ENCODE results near the gene RASGRP1.
A peak's percentile ranks its signal among the peaks of the same experiment; 100 is the strongest.

The RASGRP1 gene

DNA sequence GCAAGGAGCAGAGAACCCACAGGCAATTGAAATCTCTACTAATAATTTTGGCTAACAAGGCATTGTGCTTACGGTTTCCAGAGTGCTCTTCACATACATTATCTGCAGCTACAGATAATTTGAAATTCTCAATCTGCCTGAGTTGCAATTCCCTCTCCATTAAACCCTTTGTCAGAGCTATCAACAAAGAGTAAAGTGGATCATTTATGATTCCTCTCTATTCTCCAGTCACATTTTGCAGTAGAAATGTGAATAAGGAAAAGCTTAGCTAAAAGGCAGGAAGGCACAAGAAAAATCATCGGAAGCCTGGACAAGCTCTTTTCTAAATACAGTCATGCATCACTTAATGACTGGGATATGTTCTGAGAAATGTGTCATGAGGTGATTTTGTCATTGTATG, 61.1 kb downstream of the RASGRP1 start:
- DNase-seq = no peak

DNA sequence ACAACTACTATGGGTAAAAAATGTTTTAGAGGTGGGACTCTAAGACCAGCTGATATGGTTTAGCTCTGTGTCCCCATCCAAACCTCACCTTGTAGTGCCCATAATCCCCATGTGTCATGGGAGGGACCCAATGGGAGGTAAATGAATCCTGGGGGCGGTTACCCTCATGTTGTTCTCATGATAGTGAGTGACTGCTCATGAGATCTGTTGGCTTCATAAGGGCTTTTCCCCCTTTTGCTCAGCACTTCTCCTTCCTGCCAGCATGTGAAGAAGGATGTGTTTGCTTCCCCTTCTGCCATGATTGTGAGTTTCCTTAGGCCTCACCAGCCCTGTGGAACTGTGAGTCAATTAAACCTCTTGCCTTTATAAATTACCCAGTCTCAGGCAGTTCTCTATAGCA, 65.0 kb downstream of the RASGRP1 start:
- DNase-seq = no peak

DNA sequence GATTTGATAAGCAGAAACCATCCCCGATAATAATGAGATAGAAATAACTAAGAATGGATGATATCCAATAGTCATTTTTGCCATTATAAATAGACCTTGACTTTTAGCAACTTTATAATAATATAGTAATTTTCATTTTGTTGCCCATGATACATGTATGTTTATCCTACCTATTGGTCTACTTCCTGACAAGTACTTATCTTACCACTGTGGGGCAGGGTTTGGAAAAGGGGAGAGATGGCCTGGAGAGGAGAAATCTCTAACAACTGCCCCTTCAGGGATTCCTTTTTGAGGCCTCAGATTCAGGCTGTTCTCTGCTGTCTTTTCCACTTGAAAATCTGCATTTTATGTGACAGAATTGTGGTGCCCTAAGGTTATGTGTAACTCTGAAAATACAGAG, 68.5 kb downstream of the RASGRP1 start:
- no peak for DNase-seq

DNA sequence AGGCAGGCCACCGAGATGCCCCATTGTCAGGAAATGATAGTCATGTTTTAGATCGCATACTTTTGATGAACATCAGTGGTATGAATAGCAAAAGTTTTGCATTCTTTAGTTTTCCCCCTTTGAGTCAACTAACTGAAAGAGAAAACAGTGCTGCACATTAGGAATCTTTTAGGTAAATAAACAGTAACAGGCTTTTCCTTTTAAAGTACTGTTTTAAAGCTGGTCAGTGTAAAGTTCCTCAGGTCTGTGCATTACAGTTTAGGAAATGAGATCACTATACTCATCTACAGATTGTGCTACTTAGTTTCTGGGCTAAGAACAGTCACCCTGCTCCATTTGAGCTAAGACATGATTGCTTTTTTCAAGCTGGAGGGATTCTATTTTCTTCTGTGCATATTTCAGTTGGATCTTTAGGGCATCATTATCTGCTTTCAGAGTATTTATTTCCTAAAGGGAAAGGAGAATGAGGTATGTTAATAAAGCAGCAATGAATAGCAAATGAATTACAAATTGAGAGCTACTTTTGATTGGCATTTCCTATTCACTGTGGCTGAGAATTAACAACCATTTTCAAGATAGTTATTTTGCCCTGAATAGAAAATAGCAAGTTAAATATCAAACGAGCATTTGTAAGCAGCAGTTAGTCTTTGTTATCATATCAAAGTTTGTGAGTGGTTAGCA, 74.2 kb downstream of the RASGRP1 start:
- no peak for DNase-seq

DNA sequence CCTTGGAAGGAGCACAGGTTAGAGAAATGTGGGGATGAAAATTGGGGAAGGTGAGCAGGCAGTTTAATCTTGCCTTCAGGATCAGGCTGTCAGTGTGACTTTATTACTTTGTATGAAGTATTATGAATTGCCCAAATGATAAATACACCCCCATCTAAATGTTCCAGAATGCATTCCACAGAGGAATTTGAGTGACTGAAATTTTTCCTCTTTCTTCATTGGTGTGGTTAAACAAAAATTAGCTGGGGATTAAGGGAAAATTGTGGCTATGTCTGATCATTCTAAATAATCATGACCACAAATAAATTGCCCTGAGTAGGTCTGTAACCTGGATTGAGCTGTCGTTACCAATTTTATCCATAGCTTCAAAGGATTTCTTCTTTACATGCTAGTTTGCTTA, 77.2 kb downstream of the RASGRP1 start:
- DNase-seq = no peak

DNA sequence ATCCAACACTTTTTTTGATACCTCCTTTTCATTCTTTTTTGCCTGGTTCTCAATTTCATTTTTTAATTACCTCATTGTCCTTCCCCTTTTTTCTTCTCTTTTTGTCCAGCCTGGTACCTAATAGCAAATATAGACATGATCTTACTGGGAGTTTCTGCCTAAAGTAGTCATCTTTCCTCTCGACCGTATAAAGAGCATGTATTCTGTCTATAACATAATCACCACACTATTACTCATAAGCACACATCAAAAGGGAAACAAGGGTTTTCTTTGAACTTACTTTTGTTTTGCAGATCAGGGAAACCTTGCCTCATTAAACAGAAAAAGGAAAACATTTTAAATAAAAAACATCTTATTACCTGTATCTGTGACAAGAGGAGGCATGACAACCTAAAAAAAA, 77.7 kb downstream of the RASGRP1 start:
- no peak for DNase-seq

DNA sequence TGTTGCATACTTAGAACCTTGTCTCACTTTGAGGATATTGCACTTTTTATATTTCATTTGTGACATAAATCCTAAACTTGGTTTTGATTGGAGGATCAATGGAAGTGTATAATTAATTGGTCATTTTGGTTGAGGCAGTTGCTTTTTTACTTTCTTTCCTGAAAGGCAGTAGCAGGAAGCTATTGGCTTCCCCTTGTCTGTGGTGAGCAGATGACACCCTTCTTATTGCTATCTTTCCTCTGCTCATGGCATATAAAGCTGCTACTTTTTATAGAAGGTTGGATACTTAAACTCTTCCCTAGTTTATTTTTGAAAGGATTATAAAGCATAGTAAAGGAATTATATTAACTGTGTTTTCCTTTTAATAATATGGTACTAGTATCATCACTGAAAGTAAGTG, 82.0 kb downstream of the RASGRP1 start:
- DNase-seq = no peak

DNA sequence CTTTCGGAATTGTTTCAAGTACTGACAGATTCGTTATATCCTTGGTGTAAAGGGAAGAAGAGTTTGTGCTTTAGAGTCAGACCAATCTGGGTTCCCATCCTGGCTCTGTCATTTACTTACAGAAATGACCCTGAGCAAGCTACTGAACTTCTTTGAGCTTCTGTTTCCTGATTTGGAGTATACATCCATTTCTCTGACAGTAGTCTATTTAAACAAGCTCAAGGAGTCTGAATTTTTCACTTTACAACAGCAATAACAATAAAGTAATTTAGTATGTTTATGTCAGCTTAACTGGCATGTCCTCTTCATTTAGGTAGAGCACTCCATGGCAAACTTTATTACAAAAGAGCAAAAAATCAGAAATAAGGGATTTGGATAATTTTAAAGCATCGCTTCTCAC, 82.9 kb downstream of the RASGRP1 start:
- DNase-seq = no peak

DNA sequence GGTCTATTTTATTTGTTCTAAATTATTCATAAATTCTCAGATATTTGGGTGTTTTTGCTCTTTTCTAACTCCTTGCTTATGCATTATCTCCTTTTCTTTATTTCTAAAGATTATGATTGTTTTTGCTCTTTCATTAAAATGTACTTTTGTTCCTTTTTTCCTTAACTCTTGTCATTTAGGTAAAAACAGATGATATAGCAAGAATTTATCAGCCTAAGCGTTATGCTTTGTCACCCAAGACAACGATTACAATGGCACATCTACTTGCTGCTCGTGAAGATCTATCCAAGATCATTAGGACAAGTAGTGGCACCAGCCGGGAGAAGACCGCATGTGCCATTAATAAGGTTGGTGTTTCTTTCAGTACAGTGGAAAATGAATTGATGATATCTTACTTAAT, 83.5 kb downstream of the RASGRP1 start:
- no peak for DNase-seq

DNA sequence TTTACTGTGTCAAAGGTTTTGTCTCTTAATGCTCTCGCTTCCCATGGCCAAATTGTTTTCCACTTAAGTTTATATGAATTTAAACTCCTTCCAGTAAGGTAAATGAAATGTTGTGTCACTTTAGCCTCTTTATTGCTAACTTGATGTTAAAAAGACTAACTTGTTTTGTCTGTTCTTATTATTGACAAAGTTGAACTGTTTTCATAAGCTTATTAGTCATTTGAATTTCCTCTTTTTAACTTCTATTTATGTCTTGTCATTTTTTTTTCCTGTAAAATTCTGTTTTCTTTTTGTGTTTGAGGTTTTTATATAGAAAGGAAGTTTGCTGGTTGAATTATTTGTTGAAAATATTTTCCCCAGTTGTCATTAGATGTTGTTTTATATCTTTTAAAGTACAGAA, 84.9 kb downstream of the RASGRP1 start:
- DNase-seq = no peak

DNA sequence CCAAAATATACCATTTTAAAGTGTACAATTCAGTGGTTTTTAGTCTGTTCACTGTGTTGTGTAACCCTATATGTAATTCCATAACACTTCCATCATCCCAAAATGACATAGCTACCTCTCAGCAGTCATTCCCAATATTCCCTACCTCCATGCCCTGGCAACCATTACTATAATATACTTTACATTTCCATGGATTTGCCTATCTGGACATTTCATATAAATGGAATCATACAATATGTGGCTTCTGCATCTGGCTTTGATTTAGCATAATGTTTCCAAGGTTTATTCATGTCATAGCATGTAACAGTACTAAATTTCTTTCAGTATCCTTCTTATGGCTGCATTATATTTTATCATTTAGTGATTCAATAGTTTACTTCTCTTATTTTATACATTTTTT, 85.3 kb downstream of the RASGRP1 start:
- no peak for DNase-seq

DNA sequence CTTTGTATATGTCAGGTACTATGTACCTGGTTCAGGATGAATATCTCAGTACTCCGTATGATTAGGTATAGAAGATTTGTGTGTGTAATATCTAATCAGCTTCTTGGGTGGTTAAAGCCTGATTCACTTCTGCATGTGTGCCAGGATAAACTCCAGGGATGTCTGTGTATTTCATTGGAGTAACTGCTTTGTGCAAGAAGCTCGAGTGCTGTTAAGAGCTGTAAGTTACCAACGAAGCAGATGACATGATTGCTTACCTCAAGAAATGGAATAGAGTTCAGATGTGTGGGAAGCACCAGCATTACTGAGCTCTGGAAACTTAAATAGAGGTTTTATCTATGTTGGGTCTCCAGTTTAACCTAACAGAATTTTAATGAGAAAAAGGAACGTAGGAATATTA, 87.0 kb downstream of the RASGRP1 start:
- no peak for DNase-seq

DNA sequence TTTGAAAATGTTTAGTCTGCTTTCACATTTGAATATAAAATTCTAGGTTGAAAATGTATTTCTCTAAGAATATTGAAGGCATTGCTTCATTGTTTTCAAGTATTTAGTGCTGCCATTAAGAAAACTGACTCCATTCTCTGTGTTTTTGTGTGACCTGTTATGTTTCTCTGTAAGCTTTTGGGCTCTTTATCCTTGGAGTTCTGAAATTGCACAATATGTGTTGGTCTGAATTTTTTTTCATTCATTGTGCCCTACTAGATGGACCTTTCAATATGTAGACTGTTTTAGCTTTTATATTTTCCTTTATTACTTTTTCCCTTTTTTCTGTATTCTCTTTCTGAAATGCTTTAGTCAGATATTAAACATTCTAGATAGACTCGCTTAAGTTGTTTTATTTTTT, 88.5 kb downstream of the RASGRP1 start:
- DNase-seq = no peak

DNA sequence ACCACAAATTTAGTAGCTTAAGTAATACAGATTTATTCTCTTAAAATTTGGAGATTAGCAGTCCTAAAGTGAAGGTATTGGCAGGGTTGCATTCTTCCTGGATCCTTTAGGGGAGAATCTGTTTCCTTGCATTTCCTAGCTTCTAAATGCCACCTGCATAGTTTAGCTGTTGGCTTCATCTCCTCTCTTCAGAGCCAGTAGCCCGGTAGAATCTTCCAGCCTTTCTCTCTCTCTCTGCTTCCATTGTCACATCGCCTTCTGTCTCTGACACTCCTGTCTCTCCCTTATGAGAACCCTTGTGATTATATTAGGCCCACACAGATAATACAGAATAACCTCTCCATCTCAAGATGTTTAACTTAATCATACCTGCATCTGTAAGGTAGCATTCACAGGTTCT, 89.3 kb downstream of the RASGRP1 start:
- DNase-seq = no peak

DNA sequence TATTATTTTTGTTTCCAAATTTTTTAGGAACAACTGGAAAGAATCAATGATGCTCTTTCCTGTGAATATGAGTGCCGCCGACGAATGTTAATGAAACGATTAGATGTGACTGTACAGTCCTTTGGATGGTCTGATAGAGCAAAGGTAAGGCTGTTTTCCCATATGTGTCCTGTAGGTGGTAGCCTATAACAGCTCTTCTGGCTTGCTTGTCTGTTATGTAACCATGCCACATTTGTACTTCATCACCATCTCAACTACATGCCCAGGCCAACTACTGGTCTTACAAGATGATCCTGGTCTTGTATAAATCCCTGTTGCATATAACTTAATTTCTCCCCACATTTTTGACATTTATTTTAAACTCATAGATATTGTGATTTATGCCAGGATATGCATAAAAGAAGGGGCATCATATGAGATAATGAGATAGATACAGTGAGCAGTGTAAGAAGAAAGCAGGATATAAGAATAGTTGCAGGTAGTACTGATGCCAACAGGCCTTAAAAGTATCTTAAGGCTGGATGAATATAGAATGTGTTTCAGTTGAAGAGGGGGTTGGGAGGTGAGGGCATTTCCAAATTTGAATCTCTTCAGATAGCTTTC, 90.4 kb downstream of the RASGRP1 start:
- peak in 1 of 2 experiments; percentile 20 for DNase-seq

DNA sequence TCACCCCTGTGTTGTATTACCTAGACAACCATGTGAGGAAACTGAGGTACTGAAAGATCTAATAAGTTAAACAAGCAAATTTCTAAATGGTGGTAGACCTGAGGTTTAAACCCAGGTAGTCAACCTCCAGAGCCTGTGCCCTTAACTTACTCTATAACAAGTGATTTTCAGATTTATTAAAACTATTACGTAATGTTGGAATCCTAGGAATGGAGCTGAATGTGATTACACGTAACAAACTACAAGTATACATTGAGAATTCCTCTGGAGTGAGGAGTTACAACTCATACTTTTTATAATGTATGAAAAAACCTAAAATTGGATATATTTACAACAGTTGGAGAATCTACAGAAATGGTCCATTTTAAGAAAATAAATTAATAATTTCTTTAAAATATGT, 92.6 kb downstream of the RASGRP1 start:
- no peak for DNase-seq

DNA sequence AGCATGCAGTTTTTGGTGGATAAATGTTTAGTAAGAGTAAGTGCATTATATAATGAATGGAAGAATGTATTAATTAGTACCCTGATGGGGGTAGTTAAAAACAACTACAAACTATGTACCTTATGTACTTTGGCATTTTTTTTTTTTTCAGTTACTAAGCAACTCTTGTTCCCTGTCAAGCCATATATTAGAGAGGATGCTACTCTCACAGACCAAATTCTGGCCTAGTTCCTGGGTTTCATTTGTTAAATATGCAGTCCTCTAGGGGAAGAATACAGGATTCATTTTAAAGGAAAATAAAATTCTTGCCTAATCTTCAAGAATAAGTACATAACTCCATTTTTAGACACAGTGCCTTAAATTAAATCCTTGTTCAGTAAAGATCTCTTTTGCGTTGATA, 93.8 kb downstream of the RASGRP1 start:
- no peak for DNase-seq

DNA sequence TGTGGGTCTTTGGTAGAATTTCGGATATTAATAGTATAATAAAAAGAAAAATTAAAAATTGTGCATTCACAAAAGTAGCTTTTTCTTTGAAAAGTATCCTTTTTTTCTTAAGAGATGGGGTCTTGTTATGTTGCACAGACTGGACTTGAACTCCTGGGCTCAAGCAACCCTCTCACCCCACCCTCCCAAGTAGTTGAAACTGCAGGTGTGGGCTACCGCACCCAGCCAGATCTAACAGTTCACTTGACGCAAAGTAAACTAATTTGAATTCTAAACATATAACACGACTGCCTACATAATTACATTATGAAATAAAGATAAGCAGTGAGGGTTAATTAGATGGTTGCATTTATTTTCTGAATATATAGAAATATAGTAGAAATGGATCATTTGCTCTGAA, 99.9 kb downstream of the RASGRP1 start:
- no peak for DNase-seq

DNA sequence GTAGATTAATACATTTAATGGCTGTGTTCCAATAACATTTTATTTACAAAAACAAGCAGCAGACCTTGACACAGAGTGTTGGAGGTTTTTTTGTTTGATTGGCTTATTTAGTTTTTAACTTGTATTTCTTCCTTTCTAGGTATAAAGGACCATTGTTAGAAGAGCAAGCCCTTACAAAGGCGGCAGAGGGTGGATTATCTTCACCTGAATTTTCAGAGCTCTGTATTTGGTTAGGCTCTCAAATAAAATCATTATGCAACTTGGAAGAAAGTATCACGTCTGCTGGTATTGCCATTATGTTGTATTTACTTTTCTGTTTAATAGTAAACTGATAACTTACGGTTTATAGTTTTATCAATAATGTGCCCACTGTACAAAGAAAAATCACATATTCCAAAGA, 100.7 kb downstream of the RASGRP1 start:
- no peak for DNase-seq

DNA sequence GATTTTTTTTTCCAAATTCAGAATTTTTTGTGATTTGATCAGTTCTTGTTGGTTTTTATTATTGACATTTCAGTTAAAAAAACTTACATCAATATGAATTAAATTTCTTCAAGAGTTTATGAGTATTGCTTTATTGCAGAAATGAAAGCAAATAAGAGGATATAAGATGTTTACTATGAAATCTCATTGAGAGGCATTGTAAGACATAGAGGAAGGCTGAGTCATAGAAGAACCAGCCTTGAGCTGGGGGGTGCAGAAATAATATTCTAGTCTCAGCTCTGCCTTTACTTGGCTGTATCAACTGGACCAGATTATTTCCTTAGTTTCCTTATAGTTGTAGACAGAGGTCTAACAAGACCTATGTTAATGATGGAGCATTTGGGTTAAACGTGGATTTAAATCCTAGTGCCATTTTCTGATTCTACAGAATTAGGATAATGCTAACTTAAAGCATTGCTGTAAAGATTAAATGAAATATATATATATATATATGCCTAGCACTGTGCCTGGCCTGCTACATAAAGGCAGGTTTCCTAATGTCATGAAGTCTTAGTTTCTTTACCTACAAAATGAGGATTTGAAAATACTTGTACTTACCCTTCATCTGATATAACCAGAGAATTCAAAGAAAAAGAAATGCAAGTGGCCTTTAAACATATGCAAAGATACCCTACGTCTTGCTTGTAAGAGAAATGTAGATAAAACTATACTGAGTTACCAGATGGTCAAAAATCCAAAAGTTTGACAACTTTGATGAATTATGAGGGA, 103.4 kb downstream of the RASGRP1 start:
- no peak for DNase-seq

DNA sequence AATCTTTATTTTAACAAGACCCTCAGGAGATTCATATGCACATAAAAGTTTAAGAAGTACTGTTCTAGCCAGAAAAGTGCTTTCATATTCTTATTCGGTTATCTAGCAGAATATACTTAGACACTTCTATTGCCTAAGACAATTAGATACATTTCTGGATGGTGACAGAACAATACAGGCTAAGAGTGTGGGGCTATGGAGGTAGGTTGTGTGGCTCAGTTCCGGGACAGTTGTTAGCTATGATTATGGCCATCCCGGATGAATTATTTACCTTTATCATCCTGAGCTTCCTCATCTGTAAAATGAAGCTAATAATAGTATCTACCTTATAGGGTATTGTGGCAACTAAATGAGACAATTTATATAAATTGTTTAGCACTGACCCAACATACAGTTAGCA, 104.1 kb downstream of the RASGRP1 start:
- no peak for DNase-seq

DNA sequence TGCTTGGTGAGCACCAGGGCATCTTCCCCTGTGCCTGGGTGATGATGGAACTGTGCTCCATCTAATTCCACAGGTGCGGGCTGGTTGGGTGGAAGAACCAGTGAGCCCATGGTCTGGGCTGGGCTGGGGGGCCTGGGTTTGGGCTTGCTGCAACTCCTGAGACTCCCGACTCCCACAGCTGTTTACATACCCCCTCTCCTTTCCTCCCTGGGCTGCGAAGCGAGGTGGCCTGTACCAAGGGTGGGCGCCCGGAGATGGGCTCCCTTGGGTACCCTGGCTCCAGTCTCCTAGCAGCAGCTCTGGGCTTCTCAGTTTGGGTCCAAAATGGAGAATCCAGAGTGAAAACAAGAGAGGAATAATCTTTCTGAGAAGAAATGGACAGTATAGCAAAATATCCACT, 105.1 kb downstream of the RASGRP1 start:
- DNase-seq = no peak

DNA sequence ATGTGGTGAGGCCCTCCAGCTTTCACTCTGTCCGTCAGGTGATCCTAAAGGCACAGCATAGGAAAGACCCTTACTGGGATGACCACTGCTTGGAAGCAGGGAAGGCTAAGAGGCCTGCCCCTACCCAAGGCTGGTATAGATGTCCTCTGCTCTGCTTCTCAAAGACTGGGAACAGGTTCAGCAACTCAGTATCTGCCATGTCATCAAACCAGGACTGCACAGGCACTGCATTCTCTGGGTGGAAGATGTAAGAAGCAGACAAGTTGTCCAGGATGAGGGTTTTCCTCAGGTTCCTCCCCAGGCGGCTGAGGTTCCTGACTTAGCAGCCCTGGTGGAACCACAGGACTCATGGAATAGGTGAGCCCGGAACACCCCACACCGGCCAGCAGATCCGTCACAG, 106.0 kb downstream of the RASGRP1 start:
- no peak for DNase-seq

DNA sequence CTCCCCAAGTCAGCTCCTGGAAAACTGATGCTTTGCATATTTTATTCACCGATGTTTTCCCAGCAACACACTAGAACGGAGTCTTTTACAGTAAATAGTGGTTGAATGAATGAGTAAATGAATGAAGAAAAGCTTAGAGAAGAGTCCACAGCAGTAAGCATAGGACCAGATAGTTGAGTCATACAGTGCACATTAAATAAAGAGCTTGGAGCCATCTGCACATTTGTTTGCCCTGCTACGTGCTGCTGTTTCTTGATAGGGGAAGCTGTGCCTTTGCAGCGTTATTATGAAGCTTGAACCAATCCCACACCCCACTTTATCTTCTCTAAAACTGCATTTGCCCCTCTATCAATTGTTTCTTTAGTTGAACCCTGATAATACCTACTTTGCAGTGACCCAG, 109.5 kb downstream of the RASGRP1 start:
- DNase-seq = no peak

DNA sequence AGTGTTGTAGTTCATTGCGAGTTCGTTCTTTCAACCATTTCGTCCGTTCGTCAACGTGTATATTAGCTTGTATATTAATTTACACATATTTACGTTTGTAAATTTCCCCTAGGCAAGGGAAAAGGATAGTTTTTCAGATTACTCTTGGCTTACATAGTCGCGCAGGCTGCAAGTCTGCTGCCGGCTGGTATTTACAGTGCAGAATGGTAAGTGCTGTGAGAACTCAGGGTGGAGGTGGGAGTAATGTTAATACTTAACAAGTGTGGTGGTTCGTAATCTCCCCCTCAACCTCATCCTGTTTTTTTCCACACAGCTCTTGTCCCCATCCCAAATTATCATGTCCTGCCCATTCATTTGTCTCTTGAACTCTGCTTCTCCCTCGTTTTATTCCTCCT, 109.9 kb downstream of the RASGRP1 start:
- DNase-seq = no peak

Measured in activated CD4-positive, alpha-beta T cell treated with anti-CD3 and anti-CD28 coated beads, Interleukin-2, amount 50 U/mL, for 4 hours (primary cell).